Measurements from ENCODE around the gene GABBR2.

GRCh38 chr9:98652741-98653140, 56.0 kb downstream of the GABBR2 start:
- TF ChIP-seq CTCF (IDR thresholded peaks at IDR 0.05) = no peak
- no peak for TF ChIP-seq POLR2A (IDR thresholded peaks at IDR 0.05)
